Measurements from ENCODE around the gene FN1.
"Not testable (repeated sequence)": the region's sequence is repeated elsewhere in the genome, so short reads cannot be mapped to it uniquely, and the experiment has no call there.

FN1 gene

DNA sequence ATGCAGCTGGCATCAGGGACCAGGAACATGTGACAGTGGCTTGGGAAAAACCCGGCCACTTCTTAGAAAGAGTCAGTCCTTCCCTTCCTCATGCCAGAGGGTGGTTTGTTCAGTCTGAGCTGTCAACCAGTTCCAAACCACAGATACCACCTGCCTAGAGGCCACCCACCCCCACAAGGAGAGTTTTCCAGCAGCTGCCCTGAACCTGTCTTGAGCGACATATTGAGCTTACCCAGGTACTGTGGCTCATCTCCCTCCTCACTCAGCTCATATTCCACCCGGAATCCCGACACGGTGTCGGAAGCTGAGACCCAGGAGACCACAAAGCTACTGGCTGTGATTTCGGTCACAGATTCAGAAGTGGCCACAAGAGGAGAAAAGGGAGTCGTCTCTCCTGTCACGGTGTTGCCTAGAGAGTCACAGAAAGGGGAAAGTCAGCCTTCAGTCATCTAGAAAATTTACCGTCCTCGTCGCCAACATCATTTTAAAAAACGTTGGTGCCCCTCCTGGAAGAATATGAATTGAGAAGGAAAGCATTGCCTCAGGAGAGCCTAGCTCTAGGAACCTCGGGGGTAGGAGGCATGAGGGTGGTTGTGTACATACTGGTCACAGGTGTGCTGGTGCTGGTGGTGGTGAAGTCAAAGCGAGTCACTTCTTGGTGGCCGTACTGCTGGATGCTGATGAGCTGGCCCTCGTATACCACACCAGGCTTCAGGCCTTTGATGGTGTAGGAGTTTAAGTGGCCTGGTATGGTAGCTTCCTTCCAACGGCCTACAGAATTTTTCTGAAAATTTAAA is 26.3 kb downstream of the FN1 start:
- no peak for DNase-seq (ENCODE audit: low read depth in 1 of 2, low spot score in 1 of 2)

DNA sequence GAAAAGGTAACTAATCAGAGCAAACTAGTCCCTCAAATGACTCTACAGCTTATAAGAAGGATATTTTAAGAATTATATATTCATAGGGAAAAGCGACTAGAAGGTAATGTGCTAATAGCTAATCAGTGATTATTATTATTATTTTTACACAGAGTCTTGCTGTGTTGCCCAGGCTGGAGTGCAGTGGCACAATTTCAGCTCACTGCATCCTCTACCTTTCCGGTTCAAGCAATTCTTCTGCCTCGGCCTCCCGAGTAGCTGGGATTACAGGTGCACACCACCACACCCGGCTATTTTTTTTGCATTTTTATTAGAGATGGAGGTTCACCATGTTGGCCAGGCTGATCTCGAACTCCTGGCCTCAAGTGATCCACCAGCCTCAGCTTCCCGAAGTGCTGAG is 27.4 kb downstream of the FN1 start:
- DNase-seq (ENCODE audit: low read depth in 1 of 2, low spot score in 1 of 2): not testable (repeated sequence)

DNA sequence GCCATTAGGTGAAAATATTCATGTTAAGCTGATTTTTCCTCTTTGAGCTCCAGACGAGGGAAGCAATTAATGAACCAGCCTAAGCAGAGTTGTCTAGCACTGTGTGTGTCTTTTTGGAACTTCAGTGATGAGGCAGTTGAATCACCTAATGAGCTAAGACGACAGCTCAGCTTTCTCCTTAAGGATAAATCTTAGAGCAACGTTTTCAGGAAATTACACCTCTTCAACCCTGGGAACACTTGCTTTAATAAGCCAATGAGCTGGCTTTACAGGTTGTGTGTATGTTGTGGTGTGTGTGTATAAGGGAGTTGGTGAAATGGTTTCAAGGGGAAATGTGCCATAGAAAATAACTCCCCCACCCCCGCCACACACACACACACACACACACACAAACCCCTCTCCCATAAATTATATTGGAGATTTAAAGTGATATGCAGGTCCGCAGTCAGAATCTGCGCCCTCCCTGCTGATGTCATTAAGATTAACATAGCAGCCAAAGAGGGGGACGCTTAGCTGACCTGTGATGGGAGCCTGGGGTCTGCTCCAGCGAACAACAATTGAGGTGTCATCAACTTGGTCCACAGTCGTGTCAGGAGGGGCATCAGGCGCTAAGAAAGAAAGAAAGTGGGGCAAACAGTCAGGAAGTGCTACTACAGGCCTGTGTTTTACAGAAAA is 28.1 kb downstream of the FN1 start:
- no peak for DNase-seq (ENCODE audit: low read depth in 1 of 2, low spot score in 1 of 2)

DNA sequence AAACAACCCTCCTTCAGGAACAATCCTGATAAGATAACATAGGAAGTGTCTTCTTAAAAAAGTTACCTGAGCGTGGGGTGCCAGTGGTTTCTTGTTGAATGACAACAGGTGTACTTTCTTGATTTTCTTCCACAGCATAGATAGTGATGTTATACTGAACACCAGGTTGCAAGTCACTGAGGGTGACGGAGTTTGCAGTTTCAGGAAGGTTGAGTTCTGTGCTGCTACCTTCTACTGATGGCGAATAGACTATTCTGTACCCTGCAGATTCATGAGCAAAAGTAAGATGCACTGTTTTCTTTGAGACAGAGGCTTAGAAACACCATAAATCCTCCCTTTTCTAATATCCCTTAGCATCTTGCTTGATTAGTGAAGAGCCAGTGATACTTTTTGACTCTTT is 28.8 kb downstream of the FN1 start:
- no peak for DNase-seq (ENCODE audit: low read depth in 1 of 2, low spot score in 1 of 2)

DNA sequence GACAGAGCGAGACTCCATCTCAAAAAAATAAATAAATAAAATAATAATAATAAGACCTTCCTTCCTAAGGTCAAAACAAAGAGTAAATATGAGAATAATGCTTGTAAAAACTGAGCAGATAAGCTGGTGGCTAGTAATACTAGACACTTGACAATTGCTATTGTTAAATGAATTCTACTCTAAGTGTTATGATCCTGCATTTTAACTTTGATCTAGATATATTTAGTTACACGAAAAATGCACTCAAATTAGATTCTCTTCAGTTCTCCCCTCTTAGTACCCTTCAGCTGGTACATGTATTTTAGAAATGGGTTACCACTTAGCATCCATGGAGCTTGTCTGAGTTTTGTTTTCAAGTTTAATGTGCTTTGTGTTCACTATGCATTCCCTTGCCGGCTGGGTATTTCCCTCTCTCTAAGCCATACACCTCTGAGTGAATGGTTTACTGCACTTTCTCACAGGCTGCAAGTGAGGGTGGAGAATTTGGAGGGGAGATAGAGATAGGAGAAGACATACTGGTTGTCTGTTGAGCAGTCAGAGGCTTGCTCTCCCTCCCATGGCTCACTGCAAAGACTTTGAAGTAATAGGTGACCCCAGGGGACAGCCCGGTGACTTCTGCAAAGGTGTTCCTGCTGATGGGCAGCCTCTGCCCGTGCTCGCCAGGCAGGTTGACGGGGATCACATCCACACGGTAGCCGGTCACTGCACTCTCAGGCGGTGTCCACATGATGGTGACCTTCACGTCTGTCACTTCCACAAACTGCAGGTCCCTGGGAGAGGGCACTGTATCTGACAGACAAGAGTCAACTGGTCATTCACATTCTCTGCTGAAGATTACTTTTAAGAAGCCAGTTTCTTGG is 29.9 kb downstream of the FN1 start:
- no peak for DNase-seq (ENCODE audit: low read depth in 1 of 2, low spot score in 1 of 2)

DNA sequence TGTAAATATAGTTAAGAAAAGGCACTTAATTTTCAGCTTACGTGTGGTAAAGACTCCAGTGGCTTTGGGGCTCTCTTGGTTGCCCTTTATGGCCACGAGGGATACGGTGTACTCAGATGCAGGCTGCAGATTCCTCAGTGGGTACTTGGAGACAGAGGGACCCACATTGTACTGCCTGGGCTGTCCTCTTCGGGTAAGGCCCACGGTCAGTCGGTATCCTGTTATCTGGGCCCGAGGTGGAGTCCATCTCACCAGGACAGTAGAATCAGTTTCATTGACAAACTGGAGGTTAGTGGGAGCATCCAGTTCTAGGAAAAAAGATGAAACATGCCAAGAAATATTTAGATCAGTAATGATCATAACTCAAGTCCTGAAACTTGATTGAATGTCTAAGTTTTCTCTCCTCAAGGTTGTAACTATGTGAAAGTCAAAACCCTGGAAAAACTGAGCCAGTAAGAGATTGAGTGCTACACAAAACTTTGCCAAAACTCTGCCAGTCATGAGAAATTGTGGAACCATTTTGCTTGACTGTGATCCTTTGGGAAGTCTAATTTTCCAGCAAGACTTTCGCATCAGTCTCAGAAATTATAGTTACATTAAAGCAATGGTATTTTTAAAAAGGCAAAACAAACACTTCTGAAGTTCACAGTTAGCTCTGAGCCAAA is 31.4 kb downstream of the FN1 start:
- DNase-seq (ENCODE audit: low read depth in 1 of 2, low spot score in 1 of 2): no peak

DNA sequence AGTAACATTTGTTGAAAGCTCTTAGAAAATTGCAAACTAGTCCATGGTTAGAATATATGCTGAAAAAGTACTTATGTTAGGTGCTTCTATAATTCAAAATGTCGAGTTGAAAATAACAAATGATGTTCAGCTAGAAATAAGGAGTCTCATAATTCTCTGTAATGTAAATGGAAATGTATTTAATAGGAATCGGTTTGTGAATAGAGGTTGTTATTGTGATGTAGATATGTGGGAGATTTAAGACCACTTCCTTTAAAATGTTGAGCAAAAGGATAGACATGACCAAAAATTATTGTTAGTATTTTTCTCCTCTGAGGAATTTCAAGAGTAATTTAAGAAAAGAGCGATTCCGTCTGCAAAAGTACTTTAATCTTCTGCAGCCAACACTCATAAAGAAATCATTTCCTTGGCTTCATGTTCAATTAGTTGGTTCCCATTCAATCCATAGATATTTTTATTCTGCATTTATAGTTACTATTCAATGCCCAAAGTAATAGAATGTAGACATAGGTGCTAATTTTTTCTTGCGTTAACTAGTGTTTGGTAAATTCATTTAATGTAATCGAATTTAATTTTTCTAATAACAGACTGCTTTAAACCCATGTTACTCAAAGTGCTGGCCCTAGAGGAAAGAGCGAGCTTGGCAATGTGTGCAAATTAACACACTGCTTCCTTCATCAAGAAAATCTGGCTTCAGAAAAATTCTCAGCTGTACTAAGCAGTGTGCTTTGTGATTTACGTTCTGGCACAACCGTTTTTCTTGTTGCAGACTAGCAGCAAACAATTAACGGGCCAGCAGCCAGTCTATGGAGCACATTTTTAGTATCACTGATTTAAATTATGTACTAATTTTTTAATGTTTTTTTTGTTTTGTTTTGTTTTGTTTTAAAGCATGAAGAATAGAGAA is 32.2 kb downstream of the FN1 start:
- no peak for DNase-seq (ENCODE audit: low read depth in 1 of 2, low spot score in 1 of 2)

DNA sequence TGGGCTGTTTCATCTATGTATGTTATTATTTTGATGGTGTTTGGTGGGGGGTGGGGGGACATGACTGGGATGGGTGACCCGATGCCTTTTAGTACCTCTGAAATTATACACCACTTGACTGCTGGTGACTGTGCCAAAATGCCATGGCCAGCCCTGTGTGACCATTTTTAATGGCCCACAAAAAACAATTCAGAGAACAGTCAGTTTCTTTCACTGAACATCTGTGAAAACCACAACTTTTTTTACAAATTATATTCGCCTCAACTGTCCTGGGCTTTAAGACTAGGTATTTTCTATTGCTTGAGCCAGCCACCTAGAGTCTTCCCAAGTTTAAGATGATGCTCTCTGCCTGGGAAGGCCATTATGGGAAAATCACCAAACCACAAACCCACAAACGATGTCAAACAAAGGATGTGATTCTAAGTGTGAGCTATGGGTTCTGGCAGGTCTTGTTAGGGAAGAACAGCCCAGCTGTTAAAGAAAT is 33.9 kb downstream of the FN1 start:
- no peak for DNase-seq (ENCODE audit: low read depth in 1 of 2, low spot score in 1 of 2)

DNA sequence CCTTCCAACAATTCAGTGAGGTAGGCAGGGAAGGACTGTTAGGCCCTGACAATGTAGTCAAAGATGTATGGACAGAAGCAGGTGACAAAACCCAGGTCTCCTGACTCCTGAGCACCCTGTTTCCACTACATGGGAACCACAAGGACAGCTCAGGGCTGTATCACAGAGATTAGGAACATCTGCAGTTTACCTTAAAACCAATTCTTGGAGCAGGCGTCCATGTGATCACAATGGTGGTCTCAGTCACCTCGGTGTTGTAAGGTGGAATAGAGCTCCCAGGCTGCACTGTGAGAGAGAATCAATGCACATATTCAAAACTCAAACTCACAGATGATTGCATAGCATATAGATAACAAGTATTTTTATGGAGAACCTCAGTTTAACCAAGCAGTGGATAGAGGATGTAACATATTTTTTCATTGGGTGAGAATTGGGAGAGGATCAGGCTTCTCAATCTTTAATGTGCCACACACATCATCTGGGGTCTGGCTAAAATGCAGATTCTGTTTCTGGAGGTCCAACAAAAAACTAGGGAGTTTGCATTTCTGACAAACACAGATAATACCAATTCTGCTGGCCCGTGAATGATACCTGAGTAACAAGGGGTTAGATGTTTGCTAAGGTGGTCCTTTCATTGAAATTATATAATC is 36.7 kb downstream of the FN1 start:
- no peak for DNase-seq (ENCODE audit: low read depth in 1 of 2, low spot score in 1 of 2)

DNA sequence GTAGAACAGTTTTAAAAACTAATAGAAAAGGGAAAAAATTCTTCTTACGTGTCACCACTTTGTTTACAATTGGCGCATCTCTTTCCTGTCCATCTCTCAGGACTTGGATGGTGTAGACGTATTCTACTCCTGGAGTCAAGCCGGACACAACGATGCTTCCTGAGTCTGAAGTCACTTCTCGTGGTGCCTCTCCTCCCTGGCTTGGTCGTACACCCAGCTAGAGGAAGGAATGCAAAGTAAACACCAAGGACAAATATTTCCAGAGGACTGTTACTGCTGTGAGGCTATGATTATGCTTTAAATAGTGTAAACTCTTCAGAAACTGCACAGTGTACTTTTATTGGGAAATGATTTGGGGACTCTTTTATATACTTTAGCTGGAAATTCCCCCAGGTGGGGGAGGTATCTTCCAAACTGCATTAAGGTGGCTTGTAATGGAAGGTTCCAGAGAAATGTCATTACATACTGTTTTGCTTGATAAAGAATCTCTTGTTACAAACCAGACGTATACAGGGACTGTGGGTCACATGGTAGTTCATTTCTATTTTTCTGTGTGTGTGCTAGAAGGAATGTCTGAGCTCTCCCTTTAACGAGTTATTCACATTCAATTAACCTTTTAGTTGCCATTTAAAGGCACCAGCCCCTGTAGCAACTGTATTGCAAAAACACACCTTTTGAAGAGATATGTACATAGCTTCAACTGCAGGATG is 38.1 kb downstream of the FN1 start:
- DNase-seq (ENCODE audit: low read depth in 1 of 2, low spot score in 1 of 2): no peak

DNA sequence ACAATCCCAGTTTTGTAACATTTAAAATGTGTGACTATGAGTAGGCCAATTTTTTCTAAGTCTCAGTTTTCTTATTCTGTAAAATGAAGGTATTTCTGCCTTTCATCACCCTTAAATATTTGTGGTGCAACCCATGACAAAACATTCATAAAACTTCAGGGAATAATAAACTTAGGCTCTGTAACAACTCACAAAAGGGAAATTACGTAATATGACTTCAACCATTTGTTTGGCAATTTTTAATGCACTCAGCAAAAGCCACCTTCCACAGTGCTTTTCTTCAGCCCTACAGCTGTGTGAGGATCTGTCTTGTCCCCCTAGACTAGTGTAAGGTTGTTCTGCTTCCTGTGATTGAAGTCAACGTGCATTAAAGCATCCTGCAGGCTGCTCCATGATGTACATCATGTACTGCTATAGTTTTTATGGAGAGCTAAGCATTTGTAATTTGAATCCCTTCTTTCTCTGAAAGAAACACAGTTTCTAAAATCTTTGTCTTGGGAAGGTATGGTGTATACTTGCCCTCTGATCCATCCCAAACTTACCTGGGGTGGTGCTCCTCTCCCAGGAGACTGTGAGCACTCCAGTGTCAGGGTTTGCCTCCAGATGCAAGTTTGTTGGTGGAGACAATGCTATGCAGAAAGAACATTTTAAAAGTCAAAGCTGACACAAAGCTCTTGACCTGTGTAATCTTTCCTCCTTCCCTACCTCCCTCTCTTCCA is 39.1 kb downstream of the FN1 start:
- DNase-seq (ENCODE audit: low read depth in 1 of 2, low spot score in 1 of 2): no peak

DNA sequence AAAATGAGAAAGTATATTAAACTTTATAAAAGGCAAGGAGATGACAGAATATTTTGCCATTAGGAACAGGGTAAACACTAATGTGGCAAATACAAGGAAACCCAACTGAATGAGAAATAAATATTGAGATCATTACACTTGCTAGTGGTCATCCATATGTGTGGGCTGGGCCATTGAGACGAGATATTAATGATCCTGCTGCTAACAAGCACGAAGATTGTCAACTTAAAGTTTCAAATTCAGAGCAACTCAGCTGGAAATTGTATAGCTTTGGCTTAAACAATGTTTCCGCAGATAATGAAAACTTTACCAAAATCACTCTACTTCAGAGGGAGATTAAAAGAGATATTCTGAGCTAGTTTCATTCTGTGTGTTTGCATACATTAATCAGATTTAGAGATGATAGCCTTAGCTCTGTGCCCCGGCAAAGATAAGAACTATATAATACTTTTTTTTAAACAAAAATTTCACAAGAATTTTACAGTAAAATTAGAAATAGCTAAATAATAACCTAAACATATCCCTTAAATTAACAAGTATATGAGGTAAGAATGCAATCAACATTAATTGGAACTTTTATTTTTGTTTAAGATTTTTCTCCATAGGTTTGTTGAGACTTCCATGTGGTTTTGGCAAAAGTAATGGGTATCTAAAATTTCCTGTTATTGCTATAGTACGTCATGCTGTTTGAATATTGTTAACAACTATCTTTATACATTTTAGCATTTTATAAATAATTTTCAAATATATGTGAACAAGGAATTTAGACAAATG is 40.0 kb downstream of the FN1 start:
- no peak for DNase-seq (ENCODE audit: low read depth in 1 of 2, low spot score in 1 of 2)

DNA sequence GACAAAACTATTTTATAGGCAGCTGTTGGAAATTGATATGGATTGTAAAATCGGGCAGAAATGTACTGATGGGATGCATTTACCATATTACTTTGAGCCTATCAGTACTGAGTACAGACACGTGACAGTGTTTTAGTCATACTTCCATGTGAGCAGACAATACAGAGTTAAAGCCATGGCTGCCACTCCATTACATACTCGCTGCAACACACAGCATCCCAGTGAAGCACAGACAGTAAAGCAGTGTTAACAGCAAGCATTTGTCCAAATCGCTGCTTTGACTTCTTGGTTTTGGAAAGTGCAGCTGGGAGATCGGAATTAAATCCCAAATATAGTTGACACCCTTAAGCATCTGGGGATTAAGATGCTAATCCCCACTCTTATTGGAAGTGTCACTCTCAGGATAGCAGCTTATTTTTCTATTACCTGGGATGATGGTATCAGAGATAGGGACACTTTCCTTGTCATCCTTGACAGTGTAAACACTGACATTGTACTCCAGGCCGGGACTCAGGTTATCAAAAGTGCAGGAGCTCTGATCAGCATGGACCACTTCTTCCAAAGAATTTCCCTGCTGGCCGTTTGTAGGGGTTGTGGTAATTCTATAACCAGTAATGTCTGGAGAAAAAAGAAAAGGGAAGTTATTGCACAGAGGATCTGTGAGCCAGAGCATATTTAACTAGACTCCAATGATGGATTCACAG is 41.6 kb downstream of the FN1 start:
- DNase-seq (ENCODE audit: low read depth in 1 of 2, low spot score in 1 of 2): no peak

DNA sequence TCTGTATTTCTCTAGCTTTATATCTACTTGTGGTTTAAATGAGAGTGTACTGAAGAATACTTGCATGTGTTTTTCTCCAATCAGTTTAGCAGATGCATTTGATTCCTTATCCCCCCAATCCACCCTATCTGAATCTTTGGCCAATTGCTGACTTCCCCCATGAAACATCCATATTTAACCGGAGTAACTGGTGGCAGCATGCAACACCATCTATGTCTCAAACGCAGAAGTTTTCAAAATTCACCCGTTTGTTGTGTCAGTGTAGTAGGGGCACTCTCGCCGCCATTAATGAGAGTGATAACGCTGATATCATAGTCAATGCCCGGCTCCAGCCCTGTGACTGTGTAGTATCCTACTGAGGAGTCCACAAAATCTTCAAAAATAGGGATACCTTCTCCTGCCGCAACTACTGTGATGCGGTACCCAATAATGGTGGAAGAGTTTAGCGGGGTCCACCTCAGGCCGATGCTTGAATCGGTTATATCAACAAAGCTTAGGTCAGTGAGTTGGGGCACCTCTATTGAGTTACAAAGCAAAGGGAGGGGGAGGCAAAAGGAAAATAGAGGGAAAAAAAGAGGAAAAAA is 43.1 kb downstream of the FN1 start:
- no peak for DNase-seq (ENCODE audit: low read depth in 1 of 2, low spot score in 1 of 2)

DNA sequence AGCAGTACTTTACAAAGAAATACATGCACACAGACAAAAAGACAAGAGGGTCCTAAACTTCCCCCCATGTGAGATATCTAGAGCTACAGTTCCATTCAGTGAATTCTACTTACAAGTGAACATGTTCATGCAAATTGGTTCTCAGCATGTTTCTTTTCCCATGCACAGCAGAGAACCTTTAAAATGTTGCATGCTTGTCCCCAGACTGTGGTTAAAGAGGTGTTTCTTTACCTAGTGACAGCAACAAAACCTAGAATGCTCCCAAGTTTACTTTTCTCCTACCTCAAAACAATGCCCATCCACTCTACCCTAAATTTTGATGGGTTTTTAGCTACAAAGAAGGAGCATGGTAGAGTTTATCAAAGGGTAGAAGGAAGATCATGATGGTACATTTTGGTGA is 43.7 kb downstream of the FN1 start:
- no peak for DNase-seq (ENCODE audit: low read depth in 1 of 2, low spot score in 1 of 2)

DNA sequence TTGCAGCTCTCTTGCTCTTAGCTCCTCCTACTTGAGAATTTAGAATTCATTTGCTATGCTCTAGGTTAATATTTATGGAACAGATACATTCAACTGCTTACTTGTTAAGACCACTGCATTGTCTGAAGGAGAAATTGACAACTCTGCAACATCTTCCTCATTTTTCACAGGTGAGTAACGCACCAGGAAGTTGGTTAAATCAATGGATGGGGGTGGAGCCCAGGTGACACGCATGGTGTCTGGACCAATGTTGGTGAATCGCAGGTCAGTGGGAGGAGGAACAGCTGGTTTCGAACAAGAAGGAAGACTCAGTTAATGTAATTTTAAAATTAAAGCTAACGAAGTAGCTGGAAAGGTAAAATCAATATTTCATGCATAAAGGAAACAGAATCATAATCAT is 44.3 kb downstream of the FN1 start:
- no peak for DNase-seq (ENCODE audit: low read depth in 1 of 2, low spot score in 1 of 2)

DNA sequence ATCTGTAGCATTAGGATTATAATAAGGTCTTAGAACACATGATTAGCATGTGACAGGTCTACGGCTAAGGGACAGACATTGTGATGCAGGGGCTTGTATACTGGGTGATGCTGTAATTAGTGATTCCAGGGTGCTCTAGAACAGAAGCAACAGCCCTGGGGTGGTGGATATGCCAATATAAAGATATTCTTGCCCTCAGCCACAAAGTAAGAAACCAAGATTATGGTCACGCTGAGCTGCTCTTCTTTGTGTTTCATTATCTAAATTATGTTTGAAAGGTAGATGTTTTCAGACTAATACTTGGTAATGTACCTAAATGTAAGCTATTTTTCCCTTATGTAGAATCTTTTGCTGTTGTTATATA is 45.3 kb downstream of the FN1 start:
- no peak for DNase-seq (ENCODE audit: low read depth in 1 of 2, low spot score in 1 of 2)
